OCI-LY7 (cell line): Measurements from ENCODE around the gene ADAM11. TPM values are rescaled to one million over a fixed set of nuclear protein-coding genes. Genes with fewer than 3 reads are reported as not detected.

Source experiments
- BruUV-seq: library from RNA; stranded (reverse); fragments of 400-500 nt; replicated peaks from 2 replicates; lab custom pipeline; 2021; lab: Mats Ljungman, UMichigan
- CTCF ChIA-PET: fragments of 300-600 bp; sonication (Branson Sonifier 250); formaldehyde crosslinking; loops from one replicate; lab custom pipeline; 2022; ENCODE audit warnings: antibody characterized with exemption; ENCODE audit not compliant: unreplicated experiment; lab: Charles Lee
- POLR2A ChIA-PET: fragments of 300-600 bp; sonication (Branson Sonifier 250); formaldehyde crosslinking; loops from one replicate; lab custom pipeline; 2022; ENCODE audit warnings: antibody characterized with exemption; lab: Charles Lee
- DNase-seq: peaks from one replicate; pipeline ENCODE4 v3.0.0-alpha.2; 2015; ENCODE audit warnings: low spot score
- H2AFZ ChIP-seq: fragments of 200-600 bp; sonication (generic), shearing (Covaris generic); 2 replicates; pipeline ENCODE4 v1.6.1; 2014; ENCODE audit warnings: mild to moderate bottlenecking, antibody characterized with exemption, low read length, moderate library complexity
- H3K27ac ChIP-seq: fragments of 200-600 bp; sonication (generic); 2 replicates; pipeline ENCODE4 v1.5.1; 2014; ENCODE audit warnings: mixed run types, low read depth, mild to moderate bottlenecking, moderate library complexity, low read length, inconsistent platforms; ENCODE audit not compliant: poor library complexity, severe bottlenecking
- H3K36me3 ChIP-seq: fragments of 200-600 bp; sonication (generic); 2 replicates; pipeline ENCODE4 v1.6.1; 2014; ENCODE audit warnings: mild to moderate bottlenecking, antibody characterized with exemption, low read length, moderate library complexity, mixed read lengths; ENCODE audit not compliant: insufficient read depth
- H3K4me1 ChIP-seq: fragments of 200-600 bp; sonication (generic); 2 replicates; pipeline ENCODE4 v1.5.1; 2014; ENCODE audit warnings: mild to moderate bottlenecking, low read length; ENCODE audit not compliant: insufficient read depth, poor library complexity, severe bottlenecking
- H3K4me2 ChIP-seq: fragments of 200-600 bp; sonication (generic); 2 replicates; pipeline ENCODE4 v1.6.1; 2014; ENCODE audit warnings: mild to moderate bottlenecking, low read length
- H3K4me3 ChIP-seq: fragments of 200-600 bp; sonication (generic); 2 replicates; pipeline ENCODE4 v1.5.1; 2014; ENCODE audit warnings: mild to moderate bottlenecking, low read depth, low read length; ENCODE audit not compliant: poor library complexity, severe bottlenecking
- H3K79me2 ChIP-seq: fragments of 200-600 bp; sonication (generic); 2 replicates; pipeline ENCODE4 v1.6.1; 2016; ENCODE audit warnings: low read depth, mild to moderate bottlenecking, low read length, moderate library complexity, mixed read lengths; ENCODE audit not compliant: insufficient read depth
- H3K9me2 ChIP-seq: fragments of 200-600 bp; sonication (generic); 2 replicates; pipeline ENCODE4 v1.6.1; 2016; ENCODE audit warnings: mild to moderate bottlenecking, low read length, mixed read lengths; ENCODE audit not compliant: insufficient read depth
- H3K9me3 ChIP-seq: fragments of 200-600 bp; sonication (generic); 2 replicates; pipeline ENCODE4 v1.6.1; 2014; ENCODE audit warnings: mild to moderate bottlenecking, mixed run types, low read length, mixed read lengths
- H4K20me1 ChIP-seq: fragments of 200-600 bp; sonication (generic); 2 replicates; pipeline ENCODE4 v1.6.1; 2014; ENCODE audit warnings: mild to moderate bottlenecking, antibody characterized with exemption, low read length, moderate library complexity, mixed read lengths; ENCODE audit not compliant: insufficient read depth
- CTCF ChIP-seq: fragments of 200-600 bp; sonication (generic); conservative IDR thresholded peaks from 2 replicates; pipeline ENCODE4 v1.5.1; 2014; ENCODE audit warnings: mild to moderate bottlenecking, antibody characterized with exemption, low read length, moderate library complexity, mixed read lengths
- EZH2phosphoT487 ChIP-seq: fragments of 200-600 bp; sonication (generic); IDR thresholded peaks from 2 replicates; pipeline ENCODE4 v1.6.1; 2018; ENCODE audit warnings: low read depth, borderline replicate concordance, mild to moderate bottlenecking, mixed run types, antibody characterized with exemption, low read length, moderate library complexity, mixed read lengths
- intact Hi-C: fragments of 100-400 bp; cut with micrococcal nuclease; formaldehyde crosslinking; loops from one replicate; pipeline ENCODE4 v1.10.0; 2022; ENCODE audit not compliant: unreplicated experiment
- total RNA-seq, 2 experiments: library from RNA; depleted of rRNA in 1 of 2; stranded (reverse); fragments of >200 nt in 1 of 2; shearing (Covaris generic) in 1 of 2; gene quantifications; 2 replicates each; pipeline ENCODE4 v1.2.3, GENCODE V29; 2014 to 2022

Gene ADAM11
- total RNA-seq, 2 experiments from 2014 or later = 1.1 to 3.3 TPM

- no peak for TF ChIP-seq CTCF
- TF ChIP-seq EZH2phosphoT487 = no peak
- Histone ChIP-seq H3K4me2 (no peak overlapping the region), H3K9me3 (no peaks in the 10 kb centered on the region), H3K36me3 (peaks cover 69% of the 10 kb centered on the region), H3K9me2 (no peaks in the 10 kb centered on the region), H2AFZ (no peak overlapping the region), H4K20me1 (no peaks in the 10 kb centered on the region), H3K27ac (no peak overlapping the region), H3K79me2 (no peaks in the 10 kb centered on the region), H3K4me3 (no peak overlapping the region), H3K4me1 (no peaks in the 10 kb centered on the region)
- intact Hi-C loops = no loop called here
- BruUV-seq = no TSS peak
- DNase-seq = no peak
- POLR2A ChIA-PET = no interaction called here
- CTCF ChIA-PET = no interaction called here
Measured at GRCh38 chr17:44804302-44805089, 45.7 kb downstream of the ADAM11 start.

GRCh38 chr17:44807093-44807816, 48.5 kb downstream of the ADAM11 start:
- Histone ChIP-seq H3K4me3 (no peak overlapping the region), H3K9me2 (no peaks in the 10 kb centered on the region), H3K27ac (no peak overlapping the region), H3K4me1 (no peaks in the 10 kb centered on the region), H3K9me3 (no peaks in the 10 kb centered on the region), H3K4me2 (no peak overlapping the region), H2AFZ (no peak overlapping the region), H3K36me3 (peaks cover 44% of the 10 kb centered on the region), H4K20me1 (no peaks in the 10 kb centered on the region), H3K79me2 (no peaks in the 10 kb centered on the region)
- ChIA-PET CTCF (no interaction called here), POLR2A (no interaction called here)
- no TSS peak for BruUV-seq
- TF ChIP-seq EZH2phosphoT487 = no peak
- no peak for TF ChIP-seq CTCF
- intact Hi-C loops = no loop called here
- DNase-seq = no peak

- Histone ChIP-seq H3K4me2 (no peak overlapping the region), H3K36me3 (peaks cover 40% of the 10 kb centered on the region), H3K9me3 (no peaks in the 10 kb centered on the region), H4K20me1 (no peaks in the 10 kb centered on the region), H3K4me3 (no peak overlapping the region), H3K79me2 (no peaks in the 10 kb centered on the region), H3K4me1 (no peaks in the 10 kb centered on the region), H3K27ac (no peak overlapping the region), H2AFZ (no peak overlapping the region), H3K9me2 (no peaks in the 10 kb centered on the region)
- BruUV-seq = no TSS peak
- TF ChIP-seq EZH2phosphoT487 (no peak), CTCF (no peak)
- no peak for DNase-seq
- POLR2A ChIA-PET = interaction anchor here (1.5 kb wide), 1 partner anchor 15 kb away, joined by 4 read pairs; no protein-coding TSS in a partner anchor
- intact Hi-C loops = no loop called here
- CTCF ChIA-PET = no interaction called here
Measured at GRCh38 chr17:44807817-44808155, 49.0 kb downstream of the ADAM11 start.
